Measurements from ENCODE around the gene FNTB. TPM values are rescaled to one million over a fixed set of nuclear protein-coding genes. Genes with fewer than 3 reads are reported as not detected.
"Not testable (repeated sequence)": the region's sequence is repeated elsewhere in the genome, so short reads cannot be mapped to it uniquely, and the experiment has no call there.

The FNTB gene
- total RNA-seq, 1 donor from 2014 or later = 6.8 TPM

- FAIRE-seq (peak; percentile 47), DNase-seq (ENCODE audit: low read depth) (peak; percentile 18)
- Histone ChIP-seq H3K27me3 (ENCODE audit: control insufficient read depth, insufficient read depth, low read length) (no peaks in the 10 kb centered on the region), H3K4me3 (ENCODE audit: low read depth, low read length) (no peak overlapping the region), H3K36me3 (ENCODE audit: control insufficient read depth, insufficient read depth, low read length) (peaks cover 4% of the 10 kb centered on the region)
- no peak for TF ChIP-seq CTCF (IDR thresholded peaks at IDR 0.05; ENCODE audit: insufficient read depth, low read length, severe bottlenecking)
Observed at GRCh38 chr14:65027127-65027799, 40.6 kb downstream of the FNTB start.

- H3K36me3 ChIP-seq (ENCODE audit: control insufficient read depth, insufficient read depth, low read length) = peaks cover 4% of the 10 kb centered on the region
- no peak for DNase-seq (ENCODE audit: low read depth)
- H3K27me3 ChIP-seq (ENCODE audit: control insufficient read depth, insufficient read depth, low read length) = no peaks in the 10 kb centered on the region
- H3K4me3 ChIP-seq (ENCODE audit: low read depth, low read length) = no peak overlapping the region
- no peak for FAIRE-seq
- no peak for TF ChIP-seq CTCF (IDR thresholded peaks at IDR 0.05; ENCODE audit: insufficient read depth, low read length, severe bottlenecking)
Observed at GRCh38 chr14:65028937-65029336, 42.2 kb downstream of the FNTB start.

- H3K4me3 ChIP-seq (ENCODE audit: low read depth, low read length); DNase-seq (ENCODE audit: low read depth); H3K27me3 ChIP-seq (ENCODE audit: control insufficient read depth, insufficient read depth, low read length); H3K36me3 ChIP-seq (ENCODE audit: control insufficient read depth, insufficient read depth, low read length); FAIRE-seq: not testable (repeated sequence)
Observed at GRCh38 chr14:65031321-65031720, 44.6 kb downstream of the FNTB start.

- no peak overlapping the region for H3K4me3 ChIP-seq (ENCODE audit: low read depth, low read length)
- DNase-seq (ENCODE audit: low read depth) = no peak
Observed at GRCh38 chr14:65032319-65032718, 45.6 kb downstream of the FNTB start.

GRCh38 chr14:65033181-65033580 lies 46.5 kb downstream of the FNTB start:
- DNase-seq (ENCODE audit: low read depth) = no peak
- Histone ChIP-seq H3K4me3 (ENCODE audit: low read depth, low read length) (no peak overlapping the region), H3K36me3 (ENCODE audit: control insufficient read depth, insufficient read depth, low read length) (no peaks in the 10 kb centered on the region), H3K27me3 (ENCODE audit: control insufficient read depth, insufficient read depth, low read length) (no peaks in the 10 kb centered on the region)
- FAIRE-seq = no peak
- no peak for TF ChIP-seq CTCF (IDR thresholded peaks at IDR 0.05; ENCODE audit: insufficient read depth, low read length, severe bottlenecking)

More at GRCh38 chr14:65032319-65032718, 45.6 kb downstream of the FNTB start:
- Histone ChIP-seq H3K36me3 (ENCODE audit: control insufficient read depth, insufficient read depth, low read length) (peaks cover 4% of the 10 kb centered on the region), H3K27me3 (ENCODE audit: control insufficient read depth, insufficient read depth, low read length) (no peaks in the 10 kb centered on the region)
- no peak for TF ChIP-seq CTCF (IDR thresholded peaks at IDR 0.05; ENCODE audit: insufficient read depth, low read length, severe bottlenecking)
- no peak for FAIRE-seq

GRCh38 chr14:65034021-65034420 lies 47.3 kb downstream of the FNTB start:
- no peak for TF ChIP-seq CTCF (IDR thresholded peaks at IDR 0.05; ENCODE audit: insufficient read depth, low read length, severe bottlenecking)
- Histone ChIP-seq H3K4me3 (ENCODE audit: low read depth, low read length) (no peak overlapping the region), H3K27me3 (ENCODE audit: control insufficient read depth, insufficient read depth, low read length) (no peaks in the 10 kb centered on the region), H3K36me3 (ENCODE audit: control insufficient read depth, insufficient read depth, low read length) (no peaks in the 10 kb centered on the region)
- no peak for FAIRE-seq
- no peak for DNase-seq (ENCODE audit: low read depth)

Data from bronchial epithelial cell (primary cell).